Activated CD4-positive, alpha-beta T cell treated with anti-CD3 and anti-CD28 coated beads for 24 hours (primary cell): ENCODE data around the gene EIF4E1B.

Experiments used
- DNase-seq, 2 donors: peaks; one replicate each; pipeline ENCODE4 v3.0.0-alpha.2; 2020; ENCODE audit warnings: low read depth in 2 of 2

The EIF4E1B gene

DNA sequence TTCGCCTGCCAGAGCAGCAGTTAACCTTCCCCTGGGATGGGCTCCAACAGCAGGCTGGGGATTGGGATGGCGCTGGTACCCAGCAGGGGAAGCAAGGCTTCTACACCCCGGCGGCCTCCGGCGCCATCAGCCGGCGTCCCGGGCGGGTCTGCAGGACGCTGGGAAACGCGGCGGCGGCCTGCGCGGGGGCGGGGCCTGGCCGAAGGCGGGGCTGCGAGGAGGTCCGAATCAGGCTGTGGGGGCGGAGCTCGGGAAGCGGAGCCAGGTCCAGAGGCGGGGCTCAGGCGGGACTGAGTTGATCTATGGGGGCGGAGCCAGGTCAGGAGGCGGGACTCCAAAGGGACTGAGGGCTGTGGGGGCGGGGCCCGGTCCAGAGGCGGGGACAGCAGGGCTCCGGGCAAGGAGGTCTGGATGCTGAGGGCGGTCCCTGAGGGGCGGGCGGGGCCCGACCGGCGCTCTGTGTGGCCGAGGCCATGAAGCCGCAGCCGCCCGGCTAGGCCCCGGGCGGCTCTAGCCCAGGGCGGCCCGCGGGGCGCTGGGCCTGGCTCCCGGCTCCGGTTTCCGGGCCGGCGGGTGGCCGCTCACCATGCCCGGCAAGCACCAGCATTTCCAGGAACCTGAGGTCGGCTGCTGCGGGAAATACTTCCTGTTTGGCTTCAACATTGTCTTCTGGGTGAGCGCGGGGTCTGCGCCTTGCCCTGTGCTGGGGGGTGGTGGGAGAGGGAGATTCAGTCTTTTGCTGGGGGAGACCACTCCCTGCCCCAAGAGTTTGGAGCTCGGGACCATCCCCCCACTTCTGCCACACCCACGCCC lies 16.8 kb downstream of the EIF4E1B start, which contains the start of gene TSPAN17:
TSPAN17 (plus strand) TSS at position 455 of the 813 bp plus-strand sequence; CDS start at position 587, 132 bp downstream.
- DNase-seq = peak; percentile 99 to 100

DNA sequence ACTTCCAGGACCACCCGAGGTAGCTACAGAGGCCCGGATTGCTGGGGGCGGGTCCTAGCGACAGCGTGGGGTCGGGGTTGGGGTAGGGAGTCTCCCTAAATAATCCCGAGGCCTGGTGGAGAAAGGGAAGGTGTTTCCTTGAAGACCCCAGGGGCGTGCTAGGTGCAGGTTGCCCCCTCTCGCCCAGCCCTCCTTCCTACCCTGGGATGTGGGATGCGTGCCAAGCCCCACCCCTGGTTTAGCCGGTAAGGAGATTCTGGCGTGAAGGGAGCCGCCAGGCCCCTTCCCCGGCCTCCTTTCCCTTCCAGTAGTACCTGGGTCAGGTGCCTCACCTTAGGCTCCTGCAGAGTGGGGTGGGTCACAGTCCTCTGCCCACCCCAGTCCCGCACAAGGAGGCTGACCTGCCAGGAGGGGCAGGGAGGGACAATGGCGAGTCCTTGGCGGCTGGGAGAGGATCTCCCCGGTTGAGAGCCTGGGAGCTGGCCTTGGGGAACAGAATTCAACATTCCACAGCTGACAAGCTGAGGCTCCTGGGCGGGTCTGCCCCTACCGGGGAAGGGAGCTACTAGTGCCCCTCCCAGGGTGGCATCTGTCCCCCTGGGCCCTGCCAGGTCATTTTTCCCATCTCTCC lies 17.5 kb downstream of the EIF4E1B start:
- DNase-seq = no peak

DNA sequence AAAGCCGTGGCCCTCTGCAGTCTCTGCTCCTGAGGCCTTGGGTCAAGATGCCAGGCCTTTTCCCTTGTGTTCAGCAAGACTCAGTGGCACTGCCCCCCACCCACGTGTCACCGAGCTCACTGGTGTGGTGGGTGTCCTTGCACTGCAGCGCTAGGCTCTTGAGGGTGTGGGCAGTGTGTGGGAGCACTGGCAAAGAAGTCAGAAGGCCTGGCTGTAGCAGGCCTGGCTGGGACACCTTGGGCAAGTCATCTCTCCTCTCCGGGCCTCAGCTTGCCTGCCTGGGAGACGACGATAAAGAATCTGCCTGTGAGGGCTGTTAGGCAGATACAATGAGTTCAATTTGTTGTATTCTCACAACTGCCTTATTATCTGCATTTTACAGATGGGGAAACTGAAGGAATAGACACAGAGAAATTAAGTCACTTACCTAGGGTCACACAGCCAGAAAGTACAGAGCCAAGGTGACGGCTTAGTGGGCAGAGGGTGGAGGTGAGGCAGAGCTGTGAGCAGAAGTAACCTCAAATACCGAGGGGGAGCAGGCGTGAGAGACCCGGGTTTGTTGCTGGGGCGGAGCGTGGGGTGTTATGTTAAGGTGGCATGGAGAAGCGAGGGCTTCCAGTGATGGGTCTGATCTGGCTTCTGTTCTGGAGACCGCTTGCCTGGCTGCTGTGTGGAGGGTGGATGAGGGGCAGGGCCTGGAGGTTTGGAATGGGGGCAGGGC lies 18.2 kb downstream of the EIF4E1B start:
- no peak for DNase-seq

GRCh38 chr5:176650354-176650884 lies 19.9 kb downstream of the EIF4E1B start:
- DNase-seq = no peak

- no peak for DNase-seq
Observed at GRCh38 chr5:176651472-176651980, 21.1 kb downstream of the EIF4E1B start.

DNA sequence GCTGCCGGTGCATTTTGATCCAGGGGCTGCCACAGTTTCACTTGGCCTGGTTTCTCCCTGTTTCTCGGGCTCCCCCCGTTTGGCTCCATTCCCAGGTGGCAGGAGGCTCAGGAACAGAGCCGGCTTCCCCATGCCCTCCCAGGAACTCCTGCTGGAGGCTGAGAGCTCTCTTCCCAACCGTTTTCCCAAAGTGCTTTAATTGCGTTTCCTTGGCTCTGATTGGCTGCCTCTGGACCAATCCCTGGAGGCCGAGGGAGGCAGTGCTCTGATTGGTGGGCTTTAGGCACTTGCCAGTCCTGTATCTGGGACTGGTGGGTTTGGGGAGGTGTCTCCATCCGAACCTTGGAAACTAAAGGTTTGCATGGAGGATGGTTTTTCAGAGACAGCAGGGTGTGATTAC lies 21.7 kb downstream of the EIF4E1B start:
- DNase-seq = no peak

- peak; percentile 72 to 76 for DNase-seq
Observed at GRCh38 chr5:176653401-176654385, 23.2 kb downstream of the EIF4E1B start.

DNA sequence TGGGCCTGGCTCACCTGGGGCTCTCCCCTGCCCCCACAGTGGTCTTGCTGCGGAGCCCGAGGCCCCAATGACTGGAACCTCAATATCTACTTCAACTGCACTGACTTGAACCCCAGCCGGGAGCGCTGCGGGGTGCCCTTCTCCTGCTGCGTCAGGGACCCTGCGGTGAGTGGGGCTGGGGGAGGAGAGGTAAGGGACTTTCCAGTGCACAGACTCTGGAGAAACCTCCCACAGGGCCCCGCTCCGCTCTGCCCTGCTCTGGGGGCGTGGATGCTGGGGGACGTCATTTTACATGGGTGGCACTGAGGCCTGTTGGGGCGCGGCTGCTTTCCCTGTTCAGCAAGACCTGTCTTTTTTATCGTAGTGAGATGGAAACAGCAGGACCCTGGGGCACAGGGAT lies 24.4 kb downstream of the EIF4E1B start:
- DNase-seq = no peak

- DNase-seq = no peak
Observed at GRCh38 chr5:176656467-176656990, 26.1 kb downstream of the EIF4E1B start.

- peak; percentile 50 to 52 for DNase-seq
Observed at GRCh38 chr5:176658007-176658599, 27.6 kb downstream of the EIF4E1B start.

DNA sequence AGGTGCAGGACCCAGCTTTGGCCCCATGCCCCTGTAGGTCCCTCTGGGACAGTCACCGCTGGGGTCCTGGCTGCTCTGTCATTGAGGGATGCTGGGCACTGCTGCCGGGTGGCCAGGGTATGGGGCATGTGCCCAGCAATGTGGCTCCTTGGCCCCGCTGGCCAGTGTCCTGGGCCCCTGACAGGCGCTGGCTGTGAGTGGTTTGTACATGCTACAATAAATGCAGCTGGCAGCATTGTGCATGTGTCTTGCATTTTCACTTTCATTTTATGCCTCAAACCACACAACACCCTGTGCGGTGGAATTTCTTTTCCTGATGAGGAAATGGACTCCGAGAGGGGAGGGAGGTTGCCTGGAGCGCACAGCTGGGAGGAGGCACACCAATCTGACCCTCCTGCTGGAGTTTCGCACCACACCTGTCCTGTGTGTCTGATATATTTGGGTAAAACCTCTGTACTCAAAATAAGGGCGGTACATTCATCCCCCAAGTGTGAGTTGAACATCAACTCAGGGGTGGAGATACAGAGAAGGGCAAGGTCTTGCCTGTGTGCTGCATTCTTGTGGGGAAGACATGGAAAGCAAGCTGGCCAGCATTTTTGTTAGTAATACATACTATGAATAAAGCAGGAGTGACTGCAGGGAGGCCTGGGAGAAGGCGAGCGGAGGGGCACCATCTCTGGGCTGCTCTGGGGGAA lies 28.5 kb downstream of the EIF4E1B start:
- no peak for DNase-seq

- DNase-seq = no peak
Observed at GRCh38 chr5:176659512-176659839, 29.0 kb downstream of the EIF4E1B start.

- DNase-seq = no peak
Observed at GRCh38 chr5:176659860-176660461, 29.5 kb downstream of the EIF4E1B start.

DNA sequence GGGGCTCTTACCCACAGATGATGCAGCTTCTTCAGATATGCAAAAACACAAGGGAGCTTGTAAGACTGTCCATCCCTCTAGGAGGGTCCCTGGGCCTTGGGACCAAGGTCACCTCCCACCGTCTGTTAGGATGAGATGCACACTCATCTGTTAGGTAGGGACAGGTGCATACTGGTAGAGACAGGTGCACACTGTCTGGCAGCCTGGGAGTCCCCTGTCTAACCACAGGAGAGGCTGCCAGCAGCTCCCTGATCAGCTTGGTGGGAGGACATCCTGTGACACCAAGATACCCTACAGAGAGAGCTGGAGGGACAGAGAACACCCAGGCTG lies 30.0 kb downstream of the EIF4E1B start:
- no peak for DNase-seq

DNA sequence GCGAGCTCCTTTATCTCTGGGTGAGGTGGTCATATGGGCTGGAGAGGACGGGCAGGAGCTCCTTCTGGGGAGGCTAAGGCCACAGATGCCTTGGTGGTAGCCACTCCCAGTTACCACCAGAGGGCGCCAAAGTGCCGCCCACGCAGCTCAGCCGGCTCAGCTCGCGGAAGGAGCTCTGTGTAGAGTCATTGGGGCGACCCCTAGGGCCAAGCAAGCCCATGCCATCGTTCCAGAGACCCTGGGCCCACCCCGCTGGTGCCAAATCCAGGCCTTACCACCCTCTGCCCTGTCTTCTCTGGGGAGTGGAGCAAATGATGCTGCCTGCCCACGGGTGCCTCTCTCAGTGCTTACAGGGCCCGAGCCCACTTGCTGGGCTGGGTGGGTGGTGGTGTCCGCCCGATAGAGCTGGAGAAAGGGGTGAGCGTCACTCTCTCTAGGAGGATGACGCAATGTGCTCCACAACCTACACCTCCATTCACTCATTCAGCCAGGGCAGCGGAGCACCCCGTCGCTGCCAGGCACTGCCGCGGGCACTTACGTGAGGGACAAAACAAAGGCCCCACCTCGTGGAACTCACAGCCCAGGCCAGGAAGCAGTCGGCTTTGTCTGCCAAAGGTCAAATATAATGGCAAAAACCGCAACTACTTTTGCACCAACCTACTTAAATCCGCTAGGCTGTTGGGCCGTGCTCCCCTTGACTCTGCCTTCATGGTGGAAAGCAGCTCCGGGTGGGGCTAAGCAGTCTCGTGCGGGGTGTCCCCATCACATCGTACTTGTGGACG lies 30.6 kb downstream of the EIF4E1B start:
- peak; percentile 71 to 76 for DNase-seq

DNA sequence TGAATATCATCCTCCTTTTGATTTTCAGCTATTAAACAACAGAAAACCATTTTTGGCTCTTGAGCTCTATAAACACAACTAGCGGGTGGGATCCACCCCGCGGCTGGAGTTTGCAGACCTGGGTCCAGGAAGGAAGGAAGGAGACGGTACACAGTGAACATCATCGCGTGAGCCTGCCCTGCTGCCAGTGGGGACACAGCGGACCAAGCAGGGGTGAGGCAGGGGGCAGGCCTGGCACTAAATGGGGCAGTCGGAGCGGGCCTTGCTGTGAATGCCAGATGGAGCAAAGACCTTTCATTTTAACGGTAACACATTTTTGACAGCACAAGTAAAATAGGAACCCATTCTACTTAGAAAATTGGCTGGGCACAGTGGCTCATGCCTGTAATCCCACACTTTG lies 31.2 kb downstream of the EIF4E1B start:
- no peak for DNase-seq

GRCh38 chr5:176662371-176663333 lies 32.2 kb downstream of the EIF4E1B start:
- DNase-seq = no peak
